Calu3 (cell line): Measurements from ENCODE around the gene ANKRD13C. TPM values are rescaled to one million over a fixed set of nuclear protein-coding genes. Genes with fewer than 3 reads are reported as not detected.

Experiments used
- BruUV-seq: library from RNA; stranded (reverse); fragments of 400-500 nt; replicated peaks from 2 replicates; lab custom pipeline; 2021; lab: Mats Ljungman, UMichigan
- CTCF ChIA-PET: fragments of 300-600 bp; sonication (Branson Sonifier 250); formaldehyde crosslinking; loops from one replicate; lab custom pipeline; 2022; ENCODE audit warnings: antibody characterized with exemption; lab: Charles Lee
- DNase-seq: peaks from one replicate; pipeline ENCODE4 v3.0.0; 2022
- H3K27ac Mint-ChIP-seq: one replicate; pipeline ENCODE4 v1.8.0; 2022; ENCODE audit warnings: mixed read lengths; ENCODE audit not compliant: unreplicated experiment
- H3K27me3 Mint-ChIP-seq: one replicate; pipeline ENCODE4 v1.8.0; 2022; ENCODE audit warnings: mixed read lengths; ENCODE audit not compliant: unreplicated experiment
- H3K36me3 Mint-ChIP-seq: one replicate; pipeline ENCODE4 v1.8.0; 2022; ENCODE audit warnings: mild to moderate bottlenecking, moderate library complexity, mixed read lengths; ENCODE audit not compliant: insufficient read depth, unreplicated experiment
- H3K4me1 Mint-ChIP-seq: one replicate; pipeline ENCODE4 v1.8.0; 2022; ENCODE audit warnings: mild to moderate bottlenecking, low read depth, mixed read lengths; ENCODE audit not compliant: unreplicated experiment
- H3K4me3 Mint-ChIP-seq: one replicate; pipeline ENCODE4 v1.8.0; 2022; ENCODE audit warnings: mild to moderate bottlenecking, low read depth, moderate library complexity, mixed read lengths; ENCODE audit not compliant: unreplicated experiment
- H3K9me3 Mint-ChIP-seq: one replicate; pipeline ENCODE4 v1.8.0; 2022; ENCODE audit warnings: low read depth, mixed read lengths; ENCODE audit not compliant: unreplicated experiment
- CTCF ChIP-seq: fragments of 200-600 bp; IDR thresholded peaks from one replicate; pipeline ENCODE4 v1.8.0; 2022; ENCODE audit warnings: antibody characterized with exemption; ENCODE audit not compliant: unreplicated experiment
- intact Hi-C: fragments of 100-400 bp; cut with micrococcal nuclease; formaldehyde crosslinking; loops from one replicate; pipeline ENCODE4 v1.10.0; 2022; ENCODE audit not compliant: unreplicated experiment
- total RNA-seq: library from RNA; stranded (reverse); gene quantifications from 2 replicates; pipeline ENCODE4 v1.2.3, GENCODE V29; 2022

ANKRD13C gene
- total RNA-seq, 1 experiment from 2014 or later: 25.2 TPM

- DNase-seq: no peak
- no peak overlapping the region for H3K27ac Mint-ChIP-seq
- H3K9me3 Mint-ChIP-seq: no peaks in the 10 kb centered on the region
- H3K27me3 Mint-ChIP-seq: no peaks in the 10 kb centered on the region
- intact Hi-C loops: no loop called here
- H3K4me3 Mint-ChIP-seq: no peak overlapping the region
- H3K4me1 Mint-ChIP-seq: no peaks in the 10 kb centered on the region
- no peak for TF ChIP-seq CTCF
- CTCF ChIA-PET: interaction anchor here (0.6 kb wide), 1 partner anchor 36 kb away, joined by 4 read pairs; no protein-coding TSS in a partner anchor
- no TSS peak for BruUV-seq
- peaks cover 21% of the 10 kb centered on the region for H3K36me3 Mint-ChIP-seq
These were observed 64.3 kb downstream of the ANKRD13C start for GRCh38 chr1:70290218-70290617.

- peaks cover 20% of the 10 kb centered on the region for H3K36me3 Mint-ChIP-seq
- H3K27ac Mint-ChIP-seq: peak overlapping the region; percentile 9
- TF ChIP-seq CTCF: no peak
- no peak for DNase-seq
- no peaks in the 10 kb centered on the region for H3K9me3 Mint-ChIP-seq
- intact Hi-C loops: loop anchor here (10.0 kb wide), 1 partner anchor 57 kb away; no protein-coding TSS in a partner anchor
- no TSS peak for BruUV-seq
- no peaks in the 10 kb centered on the region for H3K4me1 Mint-ChIP-seq
- H3K4me3 Mint-ChIP-seq: no peak overlapping the region
- no peaks in the 10 kb centered on the region for H3K27me3 Mint-ChIP-seq
- CTCF ChIA-PET: no interaction called here
These were observed 66.4 kb downstream of the ANKRD13C start for GRCh38 chr1:70288166-70288565.

- no peak for DNase-seq
- BruUV-seq: no TSS peak
- Mint-ChIP-seq H3K4me3 (no peak overlapping the region), H3K27ac (no peak overlapping the region), H3K36me3 (peaks cover 20% of the 10 kb centered on the region), H3K9me3 (no peaks in the 10 kb centered on the region), H3K27me3 (no peaks in the 10 kb centered on the region), H3K4me1 (no peaks in the 10 kb centered on the region)
- TF ChIP-seq CTCF: no peak
- CTCF ChIA-PET: no interaction called here
- intact Hi-C loops: loop anchor here (10.0 kb wide), 1 partner anchor 58 kb away; no protein-coding TSS in a partner anchor
These were observed 68.1 kb downstream of the ANKRD13C start for GRCh38 chr1:70286453-70286852.

- Mint-ChIP-seq H3K4me3 (no peak overlapping the region), H3K4me1 (no peaks in the 10 kb centered on the region), H3K27ac (no peak overlapping the region), H3K36me3 (peaks cover 11% of the 10 kb centered on the region), H3K9me3 (no peaks in the 10 kb centered on the region), H3K27me3 (no peaks in the 10 kb centered on the region)
- no peak for TF ChIP-seq CTCF
- intact Hi-C loops: loop anchor here (10.0 kb wide), 1 partner anchor 60 kb away; no protein-coding TSS in a partner anchor
- BruUV-seq: no TSS peak
- DNase-seq: no peak
- CTCF ChIA-PET: no interaction called here
These were observed 70.2 kb downstream of the ANKRD13C start for GRCh38 chr1:70284366-70284765.
